Gastroesophageal sphincter (tissue), 4 donors: ENCODE data around the gene HBP1. TPM values are rescaled to one million over a fixed set of nuclear protein-coding genes. Genes with fewer than 3 reads are reported as not detected.
"Not testable (repeated sequence)": the region's sequence is repeated elsewhere in the genome, so short reads cannot be mapped to it uniquely, and the experiment has no call there.

Source experiments
- ATAC-seq: fragments of 150-250 bp; one replicate; pipeline ENCODE4 v1.9.1; 2016; ENCODE audit warnings: mild to moderate bottlenecking, moderate library complexity
- H3K27ac ChIP-seq, 4 donors: fragments of 200-600 bp; sonication (generic) in 3 of 4; 1 replicate in 3 of 4; 2 replicates in 1 of 4; pipeline ENCODE4 v1.5.1; 2016 to 2019
- H3K27me3 ChIP-seq: fragments of 200-600 bp; sonication (generic); one replicate; pipeline ENCODE4 v1.5.1; 2019
- H3K36me3 ChIP-seq, 2 donors: fragments of 200-600 bp; sonication (generic); one replicate each; pipeline ENCODE4 v1.5.1; 2019; ENCODE audit warnings: control low read depth in 1 of 2
- H3K4me1 ChIP-seq, 3 donors: fragments of 200-600 bp; sonication (generic); 1 replicate in 2 of 3; 2 replicates in 1 of 3; pipeline ENCODE4 v1.5.1; 2016 to 2019; ENCODE audit warnings: control low read depth in 2 of 3
- H3K4me3 ChIP-seq, 2 donors: fragments of 200-600 bp; sonication (generic); one replicate each; pipeline ENCODE4 v1.5.1; 2019; ENCODE audit warnings: mild to moderate bottlenecking in 1 of 2, moderate library complexity in 1 of 2
- H3K9me3 ChIP-seq, 3 donors: fragments of 200-600 bp; sonication (generic); one replicate each; pipeline ENCODE4 v1.5.1; 2017 to 2019; ENCODE audit warnings: control low read depth in 2 of 3
- CTCF ChIP-seq, 4 experiments: fragments of 200-600 bp in 2 of 4; fragments of 450-650 bp in 2 of 4; sonication (generic) in 1 of 4; IDR thresholded peaks; one replicate each; pipeline ENCODE4 v1.5.1; 2017 to 2019; ENCODE audit warnings: antibody characterized with exemption in 4 of 4, mild to moderate bottlenecking in 2 of 4, moderate library complexity in 2 of 4
- EP300 ChIP-seq: sonication (generic); formaldehyde crosslinking; IDR thresholded peaks from one replicate; pipeline ENCODE4 v1.6.1; 2017; ENCODE audit warnings: antibody characterized with exemption, mild to moderate bottlenecking
- POLR2A ChIP-seq, 2 donors: fragments of 450-650 bp; IDR thresholded peaks; one replicate each; pipeline ENCODE4 v1.6.1; 2017; ENCODE audit warnings: antibody characterized with exemption in 2 of 2, mild to moderate bottlenecking in 2 of 2, moderate library complexity in 1 of 2
- POLR2AphosphoS5 ChIP-seq: sonication (generic); formaldehyde crosslinking; IDR thresholded peaks from one replicate; pipeline ENCODE4 v1.6.1; 2017; ENCODE audit warnings: antibody characterized with exemption
- WGBS, 2 donors: methylation state at CpG; one replicate each; pipeline ENCODE4 v1.1.5; 2018; ENCODE audit warnings: low coverage in 1 of 2; 5-methylcytosine and 5-hydroxymethylcytosine counted together
- total RNA-seq, 4 donors: library from RNA; depleted of rRNA; stranded (reverse); fragments of >200 nt; gene quantifications; one replicate each; pipeline ENCODE4 v1.1.0, GENCODE V29; 2016

HBP1 gene
- total RNA-seq, 4 donors from 2014 or later, result 57.1 to 126 (median 118) TPM

GRCh38 chr7:107150375-107151073, 18.3 kb upstream of the HBP1 start:
- H3K36me3 ChIP-seq, result peaks cover 0 to 31% of the 10 kb centered on the region in 2 donors
- no peak overlapping the region for H3K27ac ChIP-seq
- no peaks in the 10 kb centered on the region for H3K9me3 ChIP-seq
- TF ChIP-seq CTCF (IDR thresholded peaks at IDR 0.05) (peak; percentile 50 to 79 (median 64)), POLR2AphosphoS5 (no peak)
- peaks cover 0 to 36% (median 2%) of the 10 kb centered on the region in 3 donors for H3K4me1 ChIP-seq
- H3K27me3 ChIP-seq, result no peaks in the 10 kb centered on the region
- H3K4me3 ChIP-seq, result no peak overlapping the region
- 22 to 26% methylated on average over 4 of the region's 4 CpGs for WGBS, 2 donors
- ATAC-seq, result peak; percentile 55

GRCh38 chr7:107151538-107151937, 17.3 kb upstream of the HBP1 start:
- TF ChIP-seq POLR2A (IDR thresholded peaks at IDR 0.05) (no peak), POLR2AphosphoS5 (no peak)
- Histone ChIP-seq H3K27me3 (no peaks in the 10 kb centered on the region), H3K27ac (no peak overlapping the region), H3K36me3 (peaks cover 0 to 35% of the 10 kb centered on the region in 2 donors), H3K4me3 (no peak overlapping the region), H3K4me1 (peaks cover 0 to 35% (median 2%) of the 10 kb centered on the region in 3 donors), H3K9me3 (no peaks in the 10 kb centered on the region)
- 81 to 87% methylated on average over 7 of the region's 7 CpGs for WGBS, 2 donors
- ATAC-seq, result no peak

- Histone ChIP-seq H3K36me3 (peaks cover 0 to 40% of the 10 kb centered on the region in 2 donors), H3K27ac (no peak overlapping the region), H3K9me3 (no peaks in the 10 kb centered on the region), H3K4me3 (no peak overlapping the region), H3K27me3 (no peaks in the 10 kb centered on the region), H3K4me1 (peaks cover 0 to 31% (median 2%) of the 10 kb centered on the region in 3 donors)
- TF ChIP-seq POLR2A (IDR thresholded peaks at IDR 0.05), result no peak
- WGBS, 2 donors, result 39 to 56% methylated on average over 2 to 4 of the region's 4 CpGs
- ATAC-seq, result no peak
Observed at GRCh38 chr7:107152011-107152410, 16.8 kb upstream of the HBP1 start.

GRCh38 chr7:107154826-107155225, 14.0 kb upstream of the HBP1 start:
- Histone ChIP-seq H3K4me3 (no peak overlapping the region), H3K9me3 (no peaks in the 10 kb centered on the region), H3K27me3 (no peaks in the 10 kb centered on the region), H3K4me1 (peaks cover 0 to 9% (median 0%) of the 10 kb centered on the region in 3 donors), H3K27ac (no peak overlapping the region), H3K36me3 (peaks cover 0 to 68% of the 10 kb centered on the region in 2 donors)
- WGBS, 2 donors, result 95 to 100% methylated on average over 5 of the region's 6 CpGs
- no peak for ATAC-seq
- TF ChIP-seq POLR2A (IDR thresholded peaks at IDR 0.05) (no peak), EP300 (no peak), CTCF (IDR thresholded peaks at IDR 0.05) (no peak), POLR2AphosphoS5 (no peak)

- not testable (repeated sequence) for H3K4me3 ChIP-seq, H3K9me3 ChIP-seq, H3K4me1 ChIP-seq, H3K27me3 ChIP-seq, ATAC-seq, H3K27ac ChIP-seq
- peaks cover 0 to 77% of the 10 kb centered on the region in 2 donors for H3K36me3 ChIP-seq
- 87% methylated on average over 3 of the region's 3 CpGs; no CpG with 5 or more reads in 1 of the 2 donors for WGBS, 2 donors
Observed at GRCh38 chr7:107155726-107156125, 13.1 kb upstream of the HBP1 start.

- H3K9me3 ChIP-seq, result no peaks in the 10 kb centered on the region
- H3K36me3 ChIP-seq, result peaks cover 0 to 71% of the 10 kb centered on the region in 2 donors
- H3K4me3 ChIP-seq, result no peak overlapping the region
- TF ChIP-seq POLR2AphosphoS5 (no peak), CTCF (IDR thresholded peaks at IDR 0.05) (no peak), POLR2A (IDR thresholded peaks at IDR 0.05) (no peak), EP300 (no peak)
- no peaks in the 10 kb centered on the region for H3K4me1 ChIP-seq
- 92 to 100% methylated on average over 7 of the region's 7 CpGs for WGBS, 2 donors
- no peak for ATAC-seq
- no peaks in the 10 kb centered on the region for H3K27me3 ChIP-seq
- no peak overlapping the region for H3K27ac ChIP-seq
Observed at GRCh38 chr7:107157091-107157490, 11.7 kb upstream of the HBP1 start.
